Endothelial cell of umbilical vein (primary cell): ENCODE data around the gene RASGRF1. TPM values are rescaled to one million over a fixed set of nuclear protein-coding genes. Genes with fewer than 3 reads are reported as not detected.

Experiments
- BruUV-seq: library from RNA; stranded (reverse); fragments of 400-500 nt; replicated peaks from 2 replicates; lab custom pipeline; 2021; lab: Mats Ljungman, UMichigan
- CTCF ChIA-PET: fragments of 300-600, 350-600 bp; sonication (Branson Sonifier 250); formaldehyde crosslinking; loops from one replicate; lab custom pipeline; 2021; ENCODE audit warnings: antibody characterized with exemption, inconsistent platforms; lab: Charles Lee
- POLR2A ChIA-PET: fragments of 300-600, 350-600 bp; sonication (Branson Sonifier 250); formaldehyde crosslinking; loops from one replicate; lab custom pipeline; 2021; ENCODE audit warnings: antibody characterized with exemption, inconsistent platforms; lab: Charles Lee
- DNase-seq: peaks from one replicate; pipeline ENCODE4 v3.0.0-alpha.2; 2011; ENCODE audit warnings: low read depth, low spot score
- FAIRE-seq: peaks from 2 replicates; lab custom pipeline; 2011; peaks lifted over from hg19 to GRCh38; lab: Jason Lieb, UNC
- H2AFZ ChIP-seq: 2 replicates; pipeline ENCODE4 v1.6.0; 2012; ENCODE audit warnings: low read depth, low read length, control low read depth, inconsistent platforms
- H3K27ac ChIP-seq: 2 replicates; pipeline ENCODE4 v1.5.1; 2011; ENCODE audit warnings: low read depth, mild to moderate bottlenecking, control low read depth, low read length, moderate library complexity; ENCODE audit not compliant: insufficient read depth
- H3K27me3 ChIP-seq, 2 experiments: 2 replicates each; pipeline versions ENCODE4 v1.6.0 to v1.6.1; 2011; ENCODE audit warnings: low read length in 2 of 2, mixed read lengths in 1 of 2; ENCODE audit not compliant: control insufficient read depth in 2 of 2, insufficient read depth in 2 of 2
- H3K36me3 ChIP-seq, 2 experiments: 2 replicates in 1 of 2; 3 replicates in 1 of 2; pipeline ENCODE4 v1.5.1; 2011; ENCODE audit warnings: low read length in 2 of 2, mild to moderate bottlenecking in 1 of 2, moderate library complexity in 1 of 2; ENCODE audit not compliant: control insufficient read depth in 2 of 2, insufficient read depth in 2 of 2; ENCODE audit errors: extremely low read depth in 1 of 2
- H3K4me1 ChIP-seq: 3 replicates; pipeline ENCODE4 v1.5.1; 2011; ENCODE audit warnings: mild to moderate bottlenecking, low read length; ENCODE audit not compliant: control insufficient read depth, insufficient read depth; ENCODE audit errors: extremely low read depth
- H3K4me2 ChIP-seq: 2 replicates; pipeline ENCODE4 v1.6.1; 2011; ENCODE audit warnings: low read length, control low read depth, mixed read lengths; ENCODE audit not compliant: insufficient read depth
- H3K4me3 ChIP-seq, 3 experiments: fragments of 200-600 bp in 1 of 3; sonication (generic), shearing (Covaris generic) in 1 of 3; replicated peaks in 1 of 3; 2 replicates each; pipeline ENCODE4 v1.5.1; 2011 to 2016; ENCODE audit warnings: control low read depth in 3 of 3, low read length in 3 of 3, mild to moderate bottlenecking in 2 of 3, inconsistent platforms in 1 of 3, low read depth in 1 of 3, moderate library complexity in 1 of 3; ENCODE audit not compliant: insufficient read depth in 1 of 3
- H3K79me2 ChIP-seq: 2 replicates; pipeline ENCODE4 v1.6.0; 2012; ENCODE audit warnings: low read length, inconsistent platforms; ENCODE audit not compliant: control insufficient read depth, insufficient read depth
- H3K9ac ChIP-seq: replicated peaks from 2 replicates; pipeline ENCODE3; 2011; ENCODE audit warnings: low read length, control low read depth; ENCODE audit not compliant: insufficient read depth; ENCODE audit errors: extremely low read depth
- H3K9me1 ChIP-seq: replicated peaks from 3 replicates; pipeline ENCODE4 v1.6.0; 2011; ENCODE audit warnings: mild to moderate bottlenecking, low read length; ENCODE audit not compliant: control insufficient read depth, insufficient read depth; ENCODE audit errors: extremely low read depth
- H3K9me3 ChIP-seq: replicated peaks from 2 replicates; pipeline ENCODE4 v1.5.1; 2012; ENCODE audit warnings: low read length, inconsistent platforms; ENCODE audit not compliant: control insufficient read depth, insufficient read depth
- H4K20me1 ChIP-seq: replicated peaks from 2 replicates; pipeline ENCODE3; 2011; ENCODE audit warnings: mild to moderate bottlenecking, low read length; ENCODE audit not compliant: control insufficient read depth, insufficient read depth; ENCODE audit errors: extremely low read depth
- EZH2 ChIP-seq: IDR thresholded peaks from 2 replicates; pipeline ENCODE4 v1.6.1; 2012; ENCODE audit warnings: borderline replicate concordance, low read depth, mild to moderate bottlenecking, moderate library complexity, low read length, inconsistent platforms; ENCODE audit not compliant: severe bottlenecking
- FOS ChIP-seq: IDR thresholded peaks from 2 replicates; pipeline ENCODE4 v1.6.1; 2011; ENCODE audit warnings: mild to moderate bottlenecking, low read length, moderate library complexity, borderline replicate concordance; ENCODE audit not compliant: insufficient read depth
- GATA2 ChIP-seq: IDR thresholded peaks from 2 replicates; pipeline ENCODE4 v1.7.0; 2011; ENCODE audit warnings: low read depth, mild to moderate bottlenecking, moderate library complexity, mixed read lengths, low read length; ENCODE audit not compliant: insufficient read length, insufficient read depth
- JUN ChIP-seq: IDR thresholded peaks from 2 replicates; pipeline ENCODE4 v1.6.1; 2011; ENCODE audit warnings: borderline replicate concordance, low read depth; ENCODE audit not compliant: insufficient read length, insufficient read depth
- MYC ChIP-seq: IDR thresholded peaks from one replicate; pipeline ENCODE4 v1.6.1; 2011; ENCODE audit warnings: mild to moderate bottlenecking, low read depth, low read length
- POLR2A ChIP-seq: IDR thresholded peaks from 2 replicates; pipeline ENCODE4 v1.6.1; 2012; ENCODE audit warnings: low read depth, mild to moderate bottlenecking, control low read depth, low read length
- POLR2AphosphoS5 ChIP-seq: IDR thresholded peaks from 2 replicates; pipeline ENCODE4 v1.6.1; 2012; ENCODE audit warnings: low read depth, mild to moderate bottlenecking, control low read depth, low read length, moderate library complexity; ENCODE audit not compliant: insufficient read depth
- dilution Hi-C: fragments of 300-500 bp; cut with MboI; formaldehyde crosslinking; loops from one replicate; pipeline ENCODE4 v1.15.0; 2019; ENCODE audit warnings: low sequenced_read_pairs; ENCODE audit not compliant: extremely low pct_ligation_motif_present
- intact Hi-C: fragments of 100-400 bp; cut with micrococcal nuclease; formaldehyde crosslinking; loops from one replicate; pipeline ENCODE4 v1.10.0; 2022
- polyA plus RNA-seq, 4 experiments: library from polyadenylated mRNA; depleted of rRNA in 3 of 4; stranded (reverse) in 3 of 4; unstranded in 1 of 4; fragments of >200 nt; gene quantifications; 2 replicates each; pipeline versions ENCODE4 v1.2.1 to v1.2.3, GENCODE V29; 2011 to 2012; ENCODE audit warnings: missing spikeins in 1 of 4
- total RNA-seq: library from RNA; stranded (reverse); gene quantifications from 2 replicates; pipeline ENCODE4 v1.2.3, GENCODE V29; 2021
- TF ChIP-seq, protein P1 (sequence below), 2 donors: IDR thresholded peaks; 1 replicate in 1 of 2; 2 replicates in 1 of 2; pipeline ENCODE4 v1.5.1; 2011; ENCODE audit warnings: low read length in 2 of 2, mild to moderate bottlenecking in 2 of 2, moderate library complexity in 2 of 2, control low read depth in 1 of 2, inconsistent platforms in 1 of 2, low read depth in 1 of 2; ENCODE audit not compliant: insufficient read depth in 1 of 2; ENCODE audit errors: extremely low read depth in 1 of 2
- TF ChIP-seq, protein P2 (sequence below): IDR thresholded peaks from 2 replicates; pipeline ENCODE4 v1.6.1; 2011; ENCODE audit not compliant: insufficient read depth, insufficient read length

Gene RASGRF1
- total and polyA plus RNA-seq, 2 donors (not counting 3 experiments of a cell fraction or from before 2014, with no cell fraction given): 0.04 TPM; not detected in 1

DNA sequence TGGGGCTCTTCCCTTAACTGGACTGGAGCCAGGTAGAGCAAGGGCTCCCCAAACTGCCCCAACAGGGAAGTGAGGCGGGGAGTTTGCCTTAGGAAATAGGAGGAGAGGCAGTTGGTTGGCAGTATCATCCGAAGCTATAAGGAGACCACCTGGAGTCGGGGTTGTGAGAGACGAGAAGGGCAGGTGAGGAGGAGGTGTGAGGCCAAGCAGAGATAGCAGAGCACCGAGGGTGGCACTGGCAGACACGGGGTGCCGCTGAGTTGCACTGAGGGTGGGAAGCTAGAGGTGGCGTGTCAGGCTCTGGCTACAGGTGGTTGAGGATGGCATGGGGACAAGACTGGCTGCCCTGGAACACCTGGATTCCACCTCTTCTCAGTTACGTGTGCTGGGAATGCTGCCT, 17.2 kb downstream of the RASGRF1 start:
- no peaks in the 10 kb centered on the region for H3K79me2 ChIP-seq
- DNase-seq (no peak), FAIRE-seq (no peak)
- no peaks in the 10 kb centered on the region for H3K4me1 ChIP-seq
- H3K9ac ChIP-seq: no peak overlapping the region
- ChIA-PET CTCF (no interaction called here), POLR2A (no interaction called here)
- dilution Hi-C loops: no loop called here
- no peaks in the 10 kb centered on the region for H3K27me3 ChIP-seq
- H4K20me1 ChIP-seq: no peaks in the 10 kb centered on the region
- BruUV-seq: no TSS peak
- no peak overlapping the region for H2AFZ ChIP-seq
- no peak overlapping the region for H3K4me2 ChIP-seq
- H3K9me3 ChIP-seq: no peaks in the 10 kb centered on the region
- H3K4me3 ChIP-seq: no peak overlapping the region
- no peaks in the 10 kb centered on the region for H3K36me3 ChIP-seq
- H3K9me1 ChIP-seq: no peaks in the 10 kb centered on the region
- intact Hi-C loops: no loop called here
- H3K27ac ChIP-seq: no peak overlapping the region
- no peak for TF ChIP-seq GATA2
- no peak for TF ChIP-seq POLR2AphosphoS5
- TF ChIP-seq, protein P1, sequence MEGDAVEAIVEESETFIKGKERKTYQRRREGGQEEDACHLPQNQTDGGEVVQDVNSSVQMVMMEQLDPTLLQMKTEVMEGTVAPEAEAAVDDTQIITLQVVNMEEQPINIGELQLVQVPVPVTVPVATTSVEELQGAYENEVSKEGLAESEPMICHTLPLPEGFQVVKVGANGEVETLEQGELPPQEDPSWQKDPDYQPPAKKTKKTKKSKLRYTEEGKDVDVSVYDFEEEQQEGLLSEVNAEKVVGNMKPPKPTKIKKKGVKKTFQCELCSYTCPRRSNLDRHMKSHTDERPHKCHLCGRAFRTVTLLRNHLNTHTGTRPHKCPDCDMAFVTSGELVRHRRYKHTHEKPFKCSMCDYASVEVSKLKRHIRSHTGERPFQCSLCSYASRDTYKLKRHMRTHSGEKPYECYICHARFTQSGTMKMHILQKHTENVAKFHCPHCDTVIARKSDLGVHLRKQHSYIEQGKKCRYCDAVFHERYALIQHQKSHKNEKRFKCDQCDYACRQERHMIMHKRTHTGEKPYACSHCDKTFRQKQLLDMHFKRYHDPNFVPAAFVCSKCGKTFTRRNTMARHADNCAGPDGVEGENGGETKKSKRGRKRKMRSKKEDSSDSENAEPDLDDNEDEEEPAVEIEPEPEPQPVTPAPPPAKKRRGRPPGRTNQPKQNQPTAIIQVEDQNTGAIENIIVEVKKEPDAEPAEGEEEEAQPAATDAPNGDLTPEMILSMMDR (IDR thresholded peaks at IDR 0.05; ENCODE audit: extremely low read depth in 1 of 2, insufficient read depth in 1 of 2, low read depth in 1 of 2, low read length in 2 of 2): no peak
- TF ChIP-seq FOS: no peak
- no peak for TF ChIP-seq EZH2
- no peak for TF ChIP-seq POLR2A
- TF ChIP-seq, protein P2, sequence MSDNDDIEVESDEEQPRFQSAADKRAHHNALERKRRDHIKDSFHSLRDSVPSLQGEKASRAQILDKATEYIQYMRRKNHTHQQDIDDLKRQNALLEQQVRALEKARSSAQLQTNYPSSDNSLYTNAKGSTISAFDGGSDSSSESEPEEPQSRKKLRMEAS: no peak
- no peak for TF ChIP-seq JUN
- no peak for TF ChIP-seq MYC
